Neural progenitor cell (in vitro differentiated cells): ENCODE results near the gene CAAP1. TPM values are rescaled to one million over a fixed set of nuclear protein-coding genes. Genes with fewer than 3 reads are reported as not detected.

Source experiments
- DNase-seq: peaks from one replicate; pipeline ENCODE4 v3.0.0-alpha.2; 2016; ENCODE audit warnings: low spot score
- H2AFZ ChIP-seq: fragments of 200-600 bp; sonication (generic); replicated peaks from 2 replicates; pipeline ENCODE4 v1.6.1; 2016; ENCODE audit warnings: antibody characterized with exemption
- H3F3A ChIP-seq: fragments of 200-600 bp; sonication (generic); 2 replicates; pipeline ENCODE4 v1.6.1; 2016; ENCODE audit warnings: antibody characterized with exemption, low read depth
- H3K27ac ChIP-seq: fragments of 200-600 bp; sonication (generic); 2 replicates; pipeline ENCODE4 v1.5.1; 2016; ENCODE audit warnings: mild to moderate bottlenecking
- H3K27me3 ChIP-seq: fragments of 200-600 bp; sonication (generic); 2 replicates; pipeline ENCODE4 v1.6.1; 2016; ENCODE audit warnings: mild to moderate bottlenecking, moderate library complexity
- H3K36me3 ChIP-seq: fragments of 200-600 bp; sonication (generic); 2 replicates; pipeline ENCODE4 v1.5.1; 2016
- H3K4me1 ChIP-seq: fragments of 200-600 bp; sonication (generic); 2 replicates; pipeline ENCODE4 v1.6.1; 2016; ENCODE audit warnings: mixed run types
- H3K4me2 ChIP-seq: fragments of 200-600 bp; sonication (generic); 2 replicates; pipeline ENCODE4 v1.6.1; 2016
- H3K4me3 ChIP-seq: fragments of 200-600 bp; sonication (generic); 2 replicates; pipeline ENCODE4 v1.5.1; 2016
- H3K79me2 ChIP-seq: fragments of 200-600 bp; sonication (generic); 2 replicates; pipeline ENCODE4 v1.6.1; 2016; ENCODE audit warnings: low read depth
- H3K9ac ChIP-seq: fragments of 200-600 bp; sonication (generic); 2 replicates; pipeline ENCODE4 v1.6.1; 2016
- H3K9me3 ChIP-seq: fragments of 200-600 bp; sonication (generic); 2 replicates; pipeline ENCODE4 v1.5.1; 2016; ENCODE audit warnings: low read depth
- H4K20me1 ChIP-seq: fragments of 200-600 bp; sonication (generic); 2 replicates; pipeline ENCODE4 v1.6.1; 2016; ENCODE audit warnings: low read depth
- H3K27ac Mint-ChIP-seq: 3 replicates; pipeline ENCODE4 v1.8.0; 2021; ENCODE audit warnings: mixed read lengths
- H3K27me3 Mint-ChIP-seq: 2 replicates; pipeline ENCODE4 v1.8.0; 2022; ENCODE audit warnings: low read depth, mild to moderate bottlenecking, inconsistent platforms, moderate library complexity, mixed read lengths; ENCODE audit not compliant: insufficient read depth
- H3K36me3 Mint-ChIP-seq: 3 replicates; pipeline ENCODE4 v1.8.0; 2021; ENCODE audit warnings: mixed read lengths
- H3K4me1 Mint-ChIP-seq: 3 replicates; pipeline ENCODE4 v1.8.0; 2021; ENCODE audit warnings: mixed read lengths
- H3K4me3 Mint-ChIP-seq: 3 replicates; pipeline ENCODE4 v1.8.0; 2021; ENCODE audit warnings: mild to moderate bottlenecking, moderate library complexity, mixed read lengths
- H3K9me3 Mint-ChIP-seq: 3 replicates; pipeline ENCODE4 v1.8.0; 2020; ENCODE audit warnings: mixed read lengths
- EZH2 ChIP-seq: fragments of 200-600 bp; sonication (generic); IDR thresholded peaks from 2 replicates; pipeline ENCODE4 v1.6.1; 2017; ENCODE audit warnings: antibody characterized with exemption, mild to moderate bottlenecking, moderate library complexity
- EZH2phosphoT487 ChIP-seq: fragments of 200-600 bp; sonication (generic); IDR thresholded peaks from 2 replicates; pipeline ENCODE4 v1.6.1; 2017; ENCODE audit warnings: antibody characterized with exemption
- total RNA-seq: library from RNA; depleted of rRNA; stranded (reverse); fragments of >200 nt; gene quantifications from 2 replicates; pipeline ENCODE4 v1.2.3, GENCODE V29; 2015; ENCODE audit warnings: low replicate concordance
- TF ChIP-seq, protein P1 (sequence below): fragments of 200-600 bp; sonication (generic); IDR thresholded peaks from 2 replicates; pipeline ENCODE4 v1.5.1; 2017; ENCODE audit warnings: antibody characterized with exemption, mild to moderate bottlenecking

CAAP1 gene
- total RNA-seq, 1 donor from 2014 or later = 44.1 TPM

GRCh38 chr9:26813247-26813646 is 79.4 kb downstream of the CAAP1 start:
- Histone ChIP-seq H3K4me3 (no peak overlapping the region), H3K79me2 (no peaks in the 10 kb centered on the region), H3K27ac (no peak overlapping the region), H3K36me3 (no peaks in the 10 kb centered on the region), H3K4me2 (no peak overlapping the region), H3K9me3 (no peaks in the 10 kb centered on the region), H2AFZ (peak overlapping the region; percentile 28), H3K27me3 (no peaks in the 10 kb centered on the region), H3K9ac (no peak overlapping the region), H4K20me1 (no peaks in the 10 kb centered on the region), H3F3A (no peaks in the 10 kb centered on the region), H3K4me1 (no peaks in the 10 kb centered on the region)
- Mint-ChIP-seq H3K4me3 (no peak overlapping the region), H3K36me3 (no peaks in the 10 kb centered on the region), H3K27me3 (peaks cover 2% of the 10 kb centered on the region), H3K27ac (no peak overlapping the region), H3K9me3 (peaks cover 3% of the 10 kb centered on the region), H3K4me1 (no peaks in the 10 kb centered on the region)
- no peak for TF ChIP-seq EZH2phosphoT487
- TF ChIP-seq, protein P1, sequence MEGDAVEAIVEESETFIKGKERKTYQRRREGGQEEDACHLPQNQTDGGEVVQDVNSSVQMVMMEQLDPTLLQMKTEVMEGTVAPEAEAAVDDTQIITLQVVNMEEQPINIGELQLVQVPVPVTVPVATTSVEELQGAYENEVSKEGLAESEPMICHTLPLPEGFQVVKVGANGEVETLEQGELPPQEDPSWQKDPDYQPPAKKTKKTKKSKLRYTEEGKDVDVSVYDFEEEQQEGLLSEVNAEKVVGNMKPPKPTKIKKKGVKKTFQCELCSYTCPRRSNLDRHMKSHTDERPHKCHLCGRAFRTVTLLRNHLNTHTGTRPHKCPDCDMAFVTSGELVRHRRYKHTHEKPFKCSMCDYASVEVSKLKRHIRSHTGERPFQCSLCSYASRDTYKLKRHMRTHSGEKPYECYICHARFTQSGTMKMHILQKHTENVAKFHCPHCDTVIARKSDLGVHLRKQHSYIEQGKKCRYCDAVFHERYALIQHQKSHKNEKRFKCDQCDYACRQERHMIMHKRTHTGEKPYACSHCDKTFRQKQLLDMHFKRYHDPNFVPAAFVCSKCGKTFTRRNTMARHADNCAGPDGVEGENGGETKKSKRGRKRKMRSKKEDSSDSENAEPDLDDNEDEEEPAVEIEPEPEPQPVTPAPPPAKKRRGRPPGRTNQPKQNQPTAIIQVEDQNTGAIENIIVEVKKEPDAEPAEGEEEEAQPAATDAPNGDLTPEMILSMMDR = no peak
- no peak for TF ChIP-seq EZH2
- no peak for DNase-seq

DNA sequence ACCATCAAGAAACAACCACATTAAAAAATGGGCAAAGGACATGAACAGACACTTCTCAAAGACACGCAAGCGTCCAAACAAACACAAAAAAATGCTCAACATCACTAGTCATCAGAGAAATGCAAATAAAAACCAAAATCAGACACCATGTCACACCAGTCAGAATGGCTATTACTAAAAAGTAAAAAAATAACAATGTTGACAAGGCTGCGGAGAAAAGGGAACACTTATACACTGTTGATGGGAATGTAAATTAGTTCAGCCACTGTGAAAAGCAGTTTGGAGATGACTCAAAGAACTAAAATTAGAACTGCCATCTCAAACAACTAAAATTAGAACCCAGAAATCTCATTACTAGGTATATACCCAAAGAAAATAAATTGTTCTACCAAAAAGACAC is 80.4 kb downstream of the CAAP1 start:
- no peaks in the 10 kb centered on the region for H3K9me3 ChIP-seq
- H3K27ac ChIP-seq = no peak overlapping the region
- H4K20me1 ChIP-seq = no peaks in the 10 kb centered on the region
- H3K27ac Mint-ChIP-seq = no peak overlapping the region
- no peaks in the 10 kb centered on the region for H3K79me2 ChIP-seq
- H3K4me2 ChIP-seq = no peak overlapping the region
- H2AFZ ChIP-seq = no peak overlapping the region
- H3K4me3 Mint-ChIP-seq = no peak overlapping the region
- no peaks in the 10 kb centered on the region for H3K27me3 ChIP-seq
- no peaks in the 10 kb centered on the region for H3K36me3 ChIP-seq
- H3K4me3 ChIP-seq = no peak overlapping the region
- no peaks in the 10 kb centered on the region for H3K4me1 Mint-ChIP-seq
- no peaks in the 10 kb centered on the region for H3K4me1 ChIP-seq
- no peaks in the 10 kb centered on the region for H3K27me3 Mint-ChIP-seq
- H3F3A ChIP-seq = no peaks in the 10 kb centered on the region
- H3K36me3 Mint-ChIP-seq = no peaks in the 10 kb centered on the region
- DNase-seq = no peak
- H3K9me3 Mint-ChIP-seq = peaks cover 3% of the 10 kb centered on the region
- TF ChIP-seq, protein P1 = no peak
- TF ChIP-seq EZH2phosphoT487 (no peak), EZH2 (no peak)
- H3K9ac ChIP-seq = no peak overlapping the region

- H3K27ac ChIP-seq = no peak overlapping the region
- no peaks in the 10 kb centered on the region for H4K20me1 ChIP-seq
- no peak for TF ChIP-seq EZH2
- no peak for TF ChIP-seq EZH2phosphoT487
- TF ChIP-seq, protein P1 = no peak
- no peak overlapping the region for H2AFZ ChIP-seq
- no peak overlapping the region for H3K9ac ChIP-seq
- no peaks in the 10 kb centered on the region for H3K27me3 ChIP-seq
- no peak overlapping the region for H3K4me2 ChIP-seq
- H3K9me3 Mint-ChIP-seq = peaks cover 3% of the 10 kb centered on the region
- no peak overlapping the region for H3K4me3 ChIP-seq
- H3K4me3 Mint-ChIP-seq = no peak overlapping the region
- H3K27ac Mint-ChIP-seq = no peak overlapping the region
- DNase-seq = no peak
- no peaks in the 10 kb centered on the region for H3K79me2 ChIP-seq
- no peaks in the 10 kb centered on the region for H3K4me1 ChIP-seq
- H3K36me3 Mint-ChIP-seq = no peaks in the 10 kb centered on the region
- no peaks in the 10 kb centered on the region for H3K9me3 ChIP-seq
- H3K36me3 ChIP-seq = no peaks in the 10 kb centered on the region
- H3K27me3 Mint-ChIP-seq = no peaks in the 10 kb centered on the region
- no peaks in the 10 kb centered on the region for H3K4me1 Mint-ChIP-seq
- H3F3A ChIP-seq = no peaks in the 10 kb centered on the region
These were observed 81.5 kb downstream of the CAAP1 start for GRCh38 chr9:26811106-26811505.

- no peak for DNase-seq
- Mint-ChIP-seq H3K27ac (no peak overlapping the region), H3K27me3 (no peaks in the 10 kb centered on the region), H3K36me3 (no peaks in the 10 kb centered on the region), H3K4me1 (no peaks in the 10 kb centered on the region), H3K4me3 (no peak overlapping the region), H3K9me3 (peaks cover 3% of the 10 kb centered on the region)
- no peaks in the 10 kb centered on the region for H3F3A ChIP-seq
- no peaks in the 10 kb centered on the region for H3K79me2 ChIP-seq
- H3K27ac ChIP-seq = no peak overlapping the region
- H4K20me1 ChIP-seq = no peaks in the 10 kb centered on the region
- H3K4me2 ChIP-seq = no peak overlapping the region
- no peak overlapping the region for H2AFZ ChIP-seq
- H3K4me1 ChIP-seq = no peaks in the 10 kb centered on the region
- no peaks in the 10 kb centered on the region for H3K9me3 ChIP-seq
- no peak for TF ChIP-seq EZH2
- TF ChIP-seq, protein P1 = no peak
- TF ChIP-seq EZH2phosphoT487 = no peak
- H3K9ac ChIP-seq = no peak overlapping the region
- H3K36me3 ChIP-seq = no peaks in the 10 kb centered on the region
- H3K27me3 ChIP-seq = no peaks in the 10 kb centered on the region
- H3K4me3 ChIP-seq = no peak overlapping the region
These were observed 82.8 kb downstream of the CAAP1 start for GRCh38 chr9:26809795-26810194.
